Skeletal muscle satellite cell (primary cell): Measurements from ENCODE around the gene ARL5C.

Experiments used
- H3K27me3 ChIP-seq: 2 replicates; pipeline ENCODE4 v1.7.0; 2013; ENCODE audit warnings: low read length; ENCODE audit not compliant: control insufficient read depth, insufficient read depth
- H3K36me3 ChIP-seq: 2 replicates; pipeline ENCODE4 v1.7.0; 2013; ENCODE audit warnings: mild to moderate bottlenecking, control low read depth, low read length; ENCODE audit not compliant: insufficient read depth
- H3K4me1 ChIP-seq: 2 replicates; pipeline ENCODE4 v1.7.0; 2013; ENCODE audit warnings: low read length; ENCODE audit not compliant: control insufficient read depth, insufficient read depth
- H3K4me2 ChIP-seq: 2 replicates; pipeline ENCODE4 v1.7.0; 2013; ENCODE audit warnings: mild to moderate bottlenecking, low read length
- H3K4me3 ChIP-seq: 2 replicates; pipeline ENCODE4 v1.7.0; 2013; ENCODE audit warnings: low read length
- H3K9ac ChIP-seq: 2 replicates; pipeline ENCODE4 v1.7.0; 2013; ENCODE audit warnings: mild to moderate bottlenecking, low read depth, low read length, moderate library complexity
- H3K9me3 ChIP-seq: replicated peaks from 2 replicates; pipeline ENCODE4 v1.7.0; 2013; ENCODE audit warnings: mild to moderate bottlenecking, control low read depth, low read length

The ARL5C gene

DNA sequence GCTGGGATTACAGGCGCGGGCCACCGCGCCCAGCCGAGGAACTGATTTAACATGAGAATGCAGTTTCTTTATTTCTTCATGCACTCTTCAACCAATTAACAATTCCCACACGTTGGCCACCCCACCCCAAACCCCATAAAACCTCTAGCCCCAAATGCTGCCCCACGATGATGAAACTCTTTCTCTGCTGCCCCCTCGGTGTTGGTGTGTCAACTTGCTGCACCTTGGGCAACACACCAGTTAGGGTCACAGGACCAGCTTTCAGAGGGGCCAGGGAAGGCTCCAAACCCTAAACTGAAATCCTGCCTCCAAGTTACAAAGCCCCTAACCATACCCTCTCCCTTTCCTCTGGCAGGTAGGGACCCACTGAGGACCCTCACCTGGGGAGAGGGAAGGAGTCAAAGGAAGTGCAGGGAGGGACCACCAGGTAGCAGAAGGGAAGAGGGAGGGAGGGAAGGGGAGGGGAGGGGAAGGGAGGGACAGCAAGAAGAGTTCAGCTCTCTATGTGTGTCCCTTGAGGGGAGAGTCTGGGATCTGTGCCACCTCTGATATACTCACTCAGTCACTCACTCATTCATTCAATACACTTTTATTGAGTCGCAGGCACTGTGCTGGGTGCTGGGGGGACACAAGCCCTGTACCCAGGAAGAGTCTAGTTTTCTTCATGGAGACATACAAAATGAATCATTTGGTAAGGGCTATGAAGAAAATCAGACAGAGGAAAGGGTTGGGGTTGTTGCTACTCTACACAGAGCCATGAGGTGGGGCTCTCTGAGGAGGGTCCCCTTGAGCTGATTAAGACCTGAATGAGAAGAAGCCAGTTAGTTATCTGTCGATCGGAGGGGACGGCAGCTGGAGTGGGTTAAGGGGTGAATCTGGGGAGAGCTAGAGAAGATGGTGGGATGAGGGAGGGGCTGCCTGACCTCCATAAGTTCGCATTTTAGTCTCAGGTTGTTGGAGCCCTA lies 18.5 kb downstream of the ARL5C start:
- no peaks in the 10 kb centered on the region for H3K9me3 ChIP-seq
- H3K4me1 ChIP-seq = peaks cover 11% of the 10 kb centered on the region
- H3K9ac ChIP-seq = no peak overlapping the region
- peaks cover 25% of the 10 kb centered on the region for H3K27me3 ChIP-seq
- H3K36me3 ChIP-seq = no peaks in the 10 kb centered on the region
- no peak overlapping the region for H3K4me2 ChIP-seq
- H3K4me3 ChIP-seq = no peak overlapping the region

DNA sequence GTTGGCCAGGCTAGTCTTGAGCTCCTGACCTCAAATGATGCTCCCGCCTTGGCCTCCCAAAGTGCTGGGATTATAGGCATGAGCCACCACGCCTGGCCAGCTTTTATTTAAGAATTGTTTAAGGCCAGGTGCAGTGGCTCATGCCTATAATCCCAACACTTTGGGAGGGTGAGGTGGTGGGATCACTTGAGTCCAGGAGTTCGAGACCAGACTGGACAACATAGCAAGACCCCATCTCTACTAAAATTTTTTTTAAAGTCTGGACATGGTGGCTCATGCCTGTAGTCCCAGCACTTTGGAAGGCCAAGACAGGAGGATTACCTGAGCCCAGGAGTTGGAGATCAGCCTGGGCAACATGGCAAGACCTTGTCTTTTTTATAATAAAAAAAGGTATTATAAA lies 19.7 kb downstream of the ARL5C start:
- Histone ChIP-seq H3K9me3 (no peaks in the 10 kb centered on the region), H3K4me3 (no peak overlapping the region), H3K9ac (no peak overlapping the region), H3K4me1 (peaks cover 6% of the 10 kb centered on the region), H3K4me2 (no peak overlapping the region), H3K27me3 (peaks cover 22% of the 10 kb centered on the region), H3K36me3 (no peaks in the 10 kb centered on the region)

- Histone ChIP-seq H3K9ac (no peak overlapping the region), H3K36me3 (no peaks in the 10 kb centered on the region), H3K4me3 (no peak overlapping the region), H3K4me2 (no peak overlapping the region), H3K27me3 (peaks cover 13% of the 10 kb centered on the region), H3K4me1 (peaks cover 6% of the 10 kb centered on the region), H3K9me3 (no peaks in the 10 kb centered on the region)
Measured at GRCh38 chr17:39145143-39145542, 20.8 kb downstream of the ARL5C start.

GRCh38 chr17:39144416-39144840 lies 21.5 kb downstream of the ARL5C start:
- no peak overlapping the region for H3K9ac ChIP-seq

DNA sequence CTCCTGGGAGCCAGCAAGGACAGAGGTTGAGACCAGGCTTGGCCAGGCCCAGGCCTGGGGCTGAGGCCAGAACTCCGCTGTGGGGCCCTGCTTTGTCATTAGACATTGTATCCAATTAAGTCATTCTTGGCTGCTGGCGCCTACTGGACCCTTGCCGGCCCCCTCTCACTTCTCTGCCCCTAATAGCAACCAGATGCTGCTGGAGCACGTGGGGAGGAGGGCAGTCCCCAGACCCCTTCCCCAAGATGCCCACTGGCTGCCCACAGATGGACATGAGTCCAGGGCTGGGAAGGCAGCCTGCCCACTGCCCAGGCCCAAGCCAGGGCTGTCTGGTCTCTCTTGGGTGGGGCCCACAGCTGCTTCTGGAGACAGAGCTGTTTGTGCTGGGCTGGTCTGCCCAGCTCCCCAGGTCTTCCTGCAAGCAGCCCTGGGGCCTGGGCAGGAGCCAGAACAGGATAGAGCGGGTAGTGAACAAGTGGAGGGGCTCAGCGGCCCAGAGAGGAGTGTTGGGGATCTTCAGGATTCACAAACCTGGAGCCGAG lies 22.3 kb downstream of the ARL5C start:
- Histone ChIP-seq H3K9me3 (no peaks in the 10 kb centered on the region), H3K9ac (no peak overlapping the region), H3K4me3 (no peak overlapping the region), H3K4me2 (no peak overlapping the region), H3K4me1 (peaks cover 19% of the 10 kb centered on the region), H3K27me3 (peaks cover 2% of the 10 kb centered on the region), H3K36me3 (no peaks in the 10 kb centered on the region)

More at GRCh38 chr17:39144416-39144840, 21.5 kb downstream of the ARL5C start:
- H3K27me3 ChIP-seq = peaks cover 6% of the 10 kb centered on the region
- peaks cover 11% of the 10 kb centered on the region for H3K4me1 ChIP-seq
- no peak overlapping the region for H3K4me3 ChIP-seq
- no peaks in the 10 kb centered on the region for H3K9me3 ChIP-seq
- no peak overlapping the region for H3K4me2 ChIP-seq
- no peaks in the 10 kb centered on the region for H3K36me3 ChIP-seq

GRCh38 chr17:39141915-39142664 lies 23.9 kb downstream of the ARL5C start:
- H3K4me1 ChIP-seq = peaks cover 19% of the 10 kb centered on the region

DNA sequence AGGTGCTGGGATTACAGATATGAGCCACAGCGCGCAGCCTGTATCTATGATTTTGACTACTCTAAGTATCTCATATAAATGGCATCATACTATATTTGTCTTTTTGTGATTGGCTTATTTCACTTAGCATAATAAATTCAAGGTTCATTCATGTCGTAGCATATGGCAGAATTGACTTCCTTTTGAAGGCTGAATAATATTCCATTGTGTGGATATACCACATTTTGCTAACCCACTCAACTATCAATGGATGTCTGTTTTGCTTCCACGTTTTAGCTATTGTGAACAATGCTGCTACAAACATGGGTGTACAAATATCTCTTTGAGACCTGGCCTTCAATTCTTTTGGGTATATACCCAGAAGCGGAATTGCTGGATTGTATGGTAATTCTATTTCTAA lies 24.7 kb downstream of the ARL5C start:
- Histone ChIP-seq H3K27me3 (peaks cover 2% of the 10 kb centered on the region), H3K4me3 (no peak overlapping the region), H3K36me3 (no peaks in the 10 kb centered on the region)

More at GRCh38 chr17:39141915-39142664, 23.9 kb downstream of the ARL5C start:
- no peaks in the 10 kb centered on the region for H3K36me3 ChIP-seq
- H3K27me3 ChIP-seq = peaks cover 2% of the 10 kb centered on the region
- H3K4me2 ChIP-seq = no peak overlapping the region
- H3K9me3 ChIP-seq = no peaks in the 10 kb centered on the region
- no peak overlapping the region for H3K4me3 ChIP-seq
- no peak overlapping the region for H3K9ac ChIP-seq

GRCh38 chr17:39139561-39139960 lies 26.4 kb downstream of the ARL5C start:
- Histone ChIP-seq H3K9ac (no peak overlapping the region), H3K9me3 (no peaks in the 10 kb centered on the region), H3K4me1 (peaks cover 18% of the 10 kb centered on the region), H3K27me3 (no peaks in the 10 kb centered on the region), H3K4me2 (peak overlapping the region; percentile 67), H3K36me3 (no peaks in the 10 kb centered on the region), H3K4me3 (no peak overlapping the region)

More for the DNA sequence above, 24.7 kb downstream of the ARL5C start:
- Histone ChIP-seq H3K4me2 (no peak overlapping the region), H3K9me3 (no peaks in the 10 kb centered on the region), H3K9ac (no peak overlapping the region), H3K4me1 (peaks cover 19% of the 10 kb centered on the region)

DNA sequence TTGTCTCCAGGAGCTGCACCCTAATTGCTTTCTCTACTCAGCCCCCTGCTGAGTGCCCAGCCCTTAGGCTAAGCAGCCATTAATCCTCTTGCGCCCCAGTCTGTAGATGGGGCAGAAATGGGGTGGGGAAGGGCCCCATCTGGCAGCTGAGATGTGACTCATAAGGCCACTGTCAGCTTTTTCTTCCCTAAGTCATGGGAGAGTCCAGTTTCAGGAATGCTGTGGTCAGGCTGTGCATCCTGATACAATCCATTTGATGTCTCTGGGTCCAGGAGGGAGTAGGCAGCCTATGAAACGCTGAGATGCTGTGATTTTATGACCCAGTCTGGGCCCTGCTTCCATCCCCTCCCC lies 26.8 kb downstream of the ARL5C start:
- Histone ChIP-seq H3K27me3 (no peaks in the 10 kb centered on the region), H3K4me1 (peaks cover 14% of the 10 kb centered on the region), H3K9ac (peak overlapping the region; percentile 38), H3K4me3 (no peak overlapping the region), H3K36me3 (no peaks in the 10 kb centered on the region), H3K4me2 (peak overlapping the region; percentile 67), H3K9me3 (no peaks in the 10 kb centered on the region)

- peak overlapping the region; percentile 38 for H3K9ac ChIP-seq
Measured at GRCh38 chr17:39138431-39139160, 27.4 kb downstream of the ARL5C start.

DNA sequence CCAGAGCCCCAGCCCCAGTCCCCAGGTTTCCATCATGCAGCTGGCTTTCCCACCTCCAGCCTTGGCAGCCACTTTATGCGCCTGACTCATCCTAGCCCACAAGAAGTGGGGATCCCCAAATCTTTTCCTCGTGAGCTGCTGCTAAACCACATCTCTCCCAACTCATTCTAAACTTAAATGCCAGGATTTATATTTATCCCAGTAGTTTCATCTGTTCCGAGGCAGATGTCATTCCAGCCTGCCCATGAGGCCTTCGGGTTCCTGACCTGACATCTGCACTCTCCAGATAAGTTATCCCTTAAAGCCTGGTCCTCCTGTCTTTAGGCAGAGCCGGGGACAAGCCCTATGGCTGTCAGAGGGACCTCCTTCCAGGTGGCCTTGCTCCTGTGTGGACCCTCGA lies 31.1 kb downstream of the ARL5C start:
- no peak overlapping the region for H3K4me2 ChIP-seq
- no peak overlapping the region for H3K4me3 ChIP-seq
- peaks cover 24% of the 10 kb centered on the region for H3K4me1 ChIP-seq
- H3K27me3 ChIP-seq = no peaks in the 10 kb centered on the region
- H3K9ac ChIP-seq = no peak overlapping the region
- no peaks in the 10 kb centered on the region for H3K36me3 ChIP-seq
- no peaks in the 10 kb centered on the region for H3K9me3 ChIP-seq

More at GRCh38 chr17:39138431-39139160, 27.4 kb downstream of the ARL5C start:
- Histone ChIP-seq H3K4me3 (no peak overlapping the region), H3K27me3 (no peaks in the 10 kb centered on the region), H3K36me3 (no peaks in the 10 kb centered on the region), H3K4me1 (peaks cover 13% of the 10 kb centered on the region), H3K9me3 (no peaks in the 10 kb centered on the region), H3K4me2 (peak overlapping the region; percentile 67)
